Measurements from ENCODE around the gene LAD1.

LAD1 gene

DNA sequence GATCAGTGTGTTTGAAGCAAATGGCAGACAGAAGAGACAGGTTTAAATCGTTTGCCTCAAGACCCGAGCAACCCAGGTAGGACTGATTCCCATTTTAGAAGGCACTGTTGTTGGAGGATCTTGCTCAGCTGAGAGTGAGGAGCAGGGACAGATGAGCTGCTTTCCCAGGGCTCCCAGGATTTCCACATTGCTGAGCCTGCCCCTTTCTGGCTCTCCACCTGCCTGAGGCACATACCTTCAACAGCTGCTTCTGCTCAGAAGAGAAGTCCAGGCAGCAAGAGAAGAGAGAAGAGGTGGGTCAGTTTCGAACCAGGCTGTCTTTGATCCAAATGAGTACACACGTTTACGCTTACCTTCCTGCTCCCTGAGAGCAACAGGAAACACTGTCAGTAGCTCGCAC is 27.3 kb downstream of the LAD1 start:
- TF ChIP-seq, protein P1, sequence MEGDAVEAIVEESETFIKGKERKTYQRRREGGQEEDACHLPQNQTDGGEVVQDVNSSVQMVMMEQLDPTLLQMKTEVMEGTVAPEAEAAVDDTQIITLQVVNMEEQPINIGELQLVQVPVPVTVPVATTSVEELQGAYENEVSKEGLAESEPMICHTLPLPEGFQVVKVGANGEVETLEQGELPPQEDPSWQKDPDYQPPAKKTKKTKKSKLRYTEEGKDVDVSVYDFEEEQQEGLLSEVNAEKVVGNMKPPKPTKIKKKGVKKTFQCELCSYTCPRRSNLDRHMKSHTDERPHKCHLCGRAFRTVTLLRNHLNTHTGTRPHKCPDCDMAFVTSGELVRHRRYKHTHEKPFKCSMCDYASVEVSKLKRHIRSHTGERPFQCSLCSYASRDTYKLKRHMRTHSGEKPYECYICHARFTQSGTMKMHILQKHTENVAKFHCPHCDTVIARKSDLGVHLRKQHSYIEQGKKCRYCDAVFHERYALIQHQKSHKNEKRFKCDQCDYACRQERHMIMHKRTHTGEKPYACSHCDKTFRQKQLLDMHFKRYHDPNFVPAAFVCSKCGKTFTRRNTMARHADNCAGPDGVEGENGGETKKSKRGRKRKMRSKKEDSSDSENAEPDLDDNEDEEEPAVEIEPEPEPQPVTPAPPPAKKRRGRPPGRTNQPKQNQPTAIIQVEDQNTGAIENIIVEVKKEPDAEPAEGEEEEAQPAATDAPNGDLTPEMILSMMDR (conservative IDR thresholded peaks at IDR 0.05): no peak
- no peak overlapping the region for H3K27ac ChIP-seq

DNA sequence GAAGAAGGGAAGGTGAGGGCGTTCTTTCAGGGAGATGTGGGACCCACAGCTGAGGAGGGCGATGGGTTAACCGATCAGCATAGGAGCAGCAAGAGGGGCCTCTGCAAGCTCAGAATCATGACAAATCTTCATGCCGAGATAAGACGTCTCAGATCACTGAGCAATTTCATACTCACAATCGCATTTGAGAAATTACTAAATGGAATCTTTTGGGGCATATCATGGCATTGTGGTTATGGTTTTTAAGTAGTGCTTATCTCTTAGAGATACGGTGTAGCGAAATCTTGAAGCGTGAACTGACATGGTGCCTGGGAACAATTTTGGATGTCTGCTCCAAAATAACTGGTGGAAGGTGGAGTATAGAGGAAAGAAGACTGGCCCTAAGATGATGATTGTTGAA is 27.8 kb downstream of the LAD1 start:
- no peak overlapping the region for H3K27ac ChIP-seq
- TF ChIP-seq, protein P1 (conservative IDR thresholded peaks at IDR 0.05): no peak

DNA sequence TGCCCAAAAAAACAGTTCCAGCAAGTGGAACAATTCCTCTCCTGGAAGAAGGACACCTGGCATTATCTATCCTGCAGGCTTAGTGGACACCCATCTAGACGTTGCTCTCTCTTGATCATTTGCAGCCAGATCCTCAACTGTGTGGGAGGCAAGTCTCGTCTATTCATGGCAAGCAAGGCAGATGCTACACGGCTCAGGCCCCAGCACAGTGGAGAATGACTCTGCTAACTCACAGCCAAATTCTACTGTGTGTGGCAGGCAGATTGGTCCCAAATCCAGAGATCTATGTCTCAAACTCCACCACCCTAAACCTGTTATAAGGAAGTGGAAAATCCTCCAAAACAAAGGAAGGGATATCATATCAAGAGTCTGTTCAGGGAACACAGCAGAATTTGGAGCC is 28.6 kb downstream of the LAD1 start:
- TF ChIP-seq, protein P1 (conservative IDR thresholded peaks at IDR 0.05): no peak
- H3K27ac ChIP-seq: no peak overlapping the region

DNA sequence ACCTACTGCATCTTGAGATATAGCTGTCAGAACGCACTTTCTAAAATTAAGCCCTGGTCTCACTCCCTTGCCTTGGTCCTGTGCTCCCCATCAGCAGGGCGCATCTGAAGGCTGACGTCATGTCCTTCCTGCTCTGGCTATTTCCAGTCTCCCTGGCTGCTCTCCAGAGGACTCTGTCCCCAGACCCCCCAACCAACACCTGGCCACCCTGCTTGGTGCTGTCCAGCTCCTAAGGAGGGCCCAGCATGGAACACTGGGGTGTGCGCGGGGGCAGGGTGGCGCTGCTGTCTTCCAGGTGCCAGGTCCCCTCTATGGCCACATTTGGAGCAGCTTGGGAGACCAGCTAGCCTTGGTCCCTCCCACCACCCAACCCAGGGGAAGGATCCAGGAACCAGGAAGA is 29.9 kb downstream of the LAD1 start:
- H3K27ac ChIP-seq: no peak overlapping the region
- TF ChIP-seq, protein P1 (conservative IDR thresholded peaks at IDR 0.05): no peak

DNA sequence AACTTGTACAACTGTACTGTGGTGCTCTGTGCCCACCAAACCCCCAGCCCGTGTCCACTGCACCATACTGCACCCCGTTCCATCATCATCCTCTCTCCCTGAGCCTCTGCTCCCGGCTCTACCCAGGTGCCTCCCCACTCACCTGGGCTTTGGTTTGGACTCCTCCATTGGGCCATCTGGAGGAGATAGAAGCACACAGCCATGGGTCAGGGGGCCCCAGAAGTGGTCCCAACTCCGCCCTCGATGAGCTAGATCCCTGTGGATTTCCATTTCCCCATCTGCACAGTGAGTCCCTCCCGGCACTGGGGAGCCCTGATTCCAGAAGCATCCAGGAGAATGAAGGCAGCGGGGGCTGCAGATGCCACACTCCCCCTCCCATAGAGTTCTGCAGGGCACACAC is 32.4 kb downstream of the LAD1 start:
- H3K27ac ChIP-seq: no peak overlapping the region
- TF ChIP-seq, protein P1 (conservative IDR thresholded peaks at IDR 0.05): no peak

DNA sequence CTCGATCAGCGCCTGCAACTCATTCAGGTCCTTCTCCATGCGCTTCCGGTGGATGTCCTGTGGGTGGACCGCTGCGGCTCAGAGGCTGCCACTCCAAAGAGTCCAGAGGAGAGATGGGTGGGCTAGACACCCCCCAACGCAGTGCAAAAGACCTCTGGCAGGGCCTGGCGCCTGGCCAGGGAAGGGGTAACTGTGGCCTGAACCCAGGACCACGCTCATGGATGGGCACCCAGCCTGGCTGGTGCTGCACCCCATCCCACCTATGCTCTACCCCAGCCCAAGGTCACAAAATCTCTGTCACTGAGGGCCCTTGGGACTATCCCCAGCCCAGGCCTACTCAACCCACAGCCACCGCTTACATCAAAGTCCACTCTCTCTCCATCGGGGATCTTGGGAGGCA is 33.9 kb downstream of the LAD1 start:
- TF ChIP-seq, protein P1 (conservative IDR thresholded peaks at IDR 0.05): no peak
- H3K27ac ChIP-seq: no peak overlapping the region

DNA sequence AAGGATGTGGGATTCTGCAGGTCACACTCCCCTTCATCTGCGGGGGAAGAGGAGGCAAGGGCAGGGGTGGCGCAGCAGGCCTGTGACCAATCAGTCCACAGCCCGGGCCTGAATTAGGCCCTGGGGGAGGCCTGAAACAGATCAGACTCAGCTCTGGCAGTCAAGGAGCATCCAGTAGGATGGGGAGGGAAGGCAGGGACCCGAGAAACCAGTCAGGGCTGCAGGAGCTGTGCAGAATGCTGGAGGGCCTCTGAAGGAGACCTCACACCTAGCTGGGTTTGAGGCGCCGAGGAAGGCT is 34.4 kb downstream of the LAD1 start:
- TF ChIP-seq, protein P1 (conservative IDR thresholded peaks at IDR 0.05): no peak
- H3K27ac ChIP-seq: no peak overlapping the region

DNA sequence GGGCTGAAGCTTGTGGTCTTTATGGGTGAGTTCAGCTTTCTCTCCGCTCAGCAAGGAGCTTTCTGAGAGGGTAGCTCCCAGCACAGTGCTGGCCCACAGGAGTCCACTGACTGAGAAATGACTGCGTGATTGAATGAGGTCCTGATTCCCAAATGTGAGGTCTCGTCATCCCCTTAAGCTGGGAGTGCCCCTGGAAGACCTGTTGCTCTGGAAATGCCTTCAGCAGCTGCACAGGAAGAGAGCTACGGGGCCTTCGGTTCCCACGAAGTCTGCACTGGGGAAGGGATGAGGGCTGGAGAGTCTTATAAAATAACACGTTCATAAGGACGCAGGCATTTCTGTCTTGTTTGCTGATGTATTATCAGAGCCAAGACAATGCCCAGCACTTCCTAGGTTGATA is 35.7 kb downstream of the LAD1 start:
- TF ChIP-seq, protein P1 (conservative IDR thresholded peaks at IDR 0.05): no peak
- no peak overlapping the region for H3K27ac ChIP-seq
